Neural cell (in vitro differentiated cells): ENCODE results near the gene TGIF2.

Experiments used
- POLR2AphosphoS5 ChIP-seq: IDR thresholded peaks from 2 replicates; pipeline ENCODE4 v1.6.1; 2012
- RAD21 ChIP-seq: fragments of 450-650 bp; conservative IDR thresholded peaks from 2 replicates; pipeline ENCODE4 v1.6.1; 2014; ENCODE audit warnings: antibody characterized with exemption, mild to moderate bottlenecking, moderate library complexity
- TF ChIP-seq, protein P1 (sequence below): fragments of 450-650 bp; IDR thresholded peaks from 2 replicates; pipeline ENCODE4 v1.5.1; 2014; ENCODE audit warnings: antibody characterized with exemption, mild to moderate bottlenecking, moderate library complexity; ENCODE audit not compliant: poor library complexity, severe bottlenecking

DNA sequence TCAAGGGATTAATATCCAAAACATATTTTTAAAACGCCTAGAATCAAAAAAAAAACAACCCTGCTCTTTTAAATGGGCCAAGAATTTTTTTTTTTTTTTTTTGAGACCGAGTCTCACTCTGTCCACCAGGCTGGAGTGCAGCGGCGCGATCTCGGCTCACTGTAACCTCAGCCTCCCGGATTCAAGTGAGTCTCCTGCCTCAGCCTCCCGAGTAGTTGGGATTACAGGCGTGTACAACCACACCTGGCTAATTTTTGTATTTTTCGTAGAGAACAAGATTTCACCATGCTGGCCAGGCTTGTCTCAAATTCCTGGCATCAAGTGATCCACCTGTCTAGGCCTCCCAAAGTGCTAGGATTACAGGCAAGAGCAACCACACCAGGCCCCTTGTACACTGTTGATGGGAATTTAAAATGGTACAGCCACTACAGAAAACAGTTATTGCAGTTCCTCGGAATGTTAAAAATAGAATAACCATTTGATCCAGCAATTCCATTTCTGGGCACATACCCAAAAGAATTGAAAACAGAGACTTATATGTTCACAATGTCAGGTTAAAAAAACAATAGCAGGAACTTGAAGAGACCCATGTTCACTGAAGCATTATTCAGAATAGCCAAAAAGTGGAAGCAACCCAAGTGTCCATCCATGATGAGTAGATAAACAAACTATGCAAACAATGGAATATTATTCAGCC, 35.2 kb upstream of the TGIF2 start:
- TF ChIP-seq POLR2AphosphoS5 (no peak), RAD21 (no peak)
- TF ChIP-seq, protein P1, sequence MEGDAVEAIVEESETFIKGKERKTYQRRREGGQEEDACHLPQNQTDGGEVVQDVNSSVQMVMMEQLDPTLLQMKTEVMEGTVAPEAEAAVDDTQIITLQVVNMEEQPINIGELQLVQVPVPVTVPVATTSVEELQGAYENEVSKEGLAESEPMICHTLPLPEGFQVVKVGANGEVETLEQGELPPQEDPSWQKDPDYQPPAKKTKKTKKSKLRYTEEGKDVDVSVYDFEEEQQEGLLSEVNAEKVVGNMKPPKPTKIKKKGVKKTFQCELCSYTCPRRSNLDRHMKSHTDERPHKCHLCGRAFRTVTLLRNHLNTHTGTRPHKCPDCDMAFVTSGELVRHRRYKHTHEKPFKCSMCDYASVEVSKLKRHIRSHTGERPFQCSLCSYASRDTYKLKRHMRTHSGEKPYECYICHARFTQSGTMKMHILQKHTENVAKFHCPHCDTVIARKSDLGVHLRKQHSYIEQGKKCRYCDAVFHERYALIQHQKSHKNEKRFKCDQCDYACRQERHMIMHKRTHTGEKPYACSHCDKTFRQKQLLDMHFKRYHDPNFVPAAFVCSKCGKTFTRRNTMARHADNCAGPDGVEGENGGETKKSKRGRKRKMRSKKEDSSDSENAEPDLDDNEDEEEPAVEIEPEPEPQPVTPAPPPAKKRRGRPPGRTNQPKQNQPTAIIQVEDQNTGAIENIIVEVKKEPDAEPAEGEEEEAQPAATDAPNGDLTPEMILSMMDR: no peak
